Glutamatergic neuron (in vitro differentiated cells): ENCODE measurements around the gene GHR. TPM values are rescaled to one million over a fixed set of nuclear protein-coding genes. Genes with fewer than 3 reads are reported as not detected.
A peak's percentile ranks its signal among the peaks of the same experiment; 100 is the strongest.

Experiments
- DNase-seq: peaks from one replicate; pipeline ENCODE4 v3.0.0; 2022
- H3K27ac Mint-ChIP-seq: one replicate; pipeline ENCODE4 v1.8.0; 2020; ENCODE audit warnings: mild to moderate bottlenecking, mixed read lengths, inconsistent platforms; ENCODE audit not compliant: unreplicated experiment
- H3K27me3 Mint-ChIP-seq: one replicate; pipeline ENCODE4 v1.8.0; 2020; ENCODE audit warnings: mild to moderate bottlenecking, moderate library complexity, mixed read lengths, inconsistent platforms; ENCODE audit not compliant: unreplicated experiment
- H3K36me3 Mint-ChIP-seq: one replicate; pipeline ENCODE4 v1.8.0; 2020; ENCODE audit warnings: mild to moderate bottlenecking, mixed read lengths, inconsistent platforms; ENCODE audit not compliant: unreplicated experiment
- H3K4me1 Mint-ChIP-seq: one replicate; pipeline ENCODE4 v1.8.0; 2020; ENCODE audit warnings: mild to moderate bottlenecking, low read depth, mixed read lengths, inconsistent platforms; ENCODE audit not compliant: unreplicated experiment
- H3K4me3 Mint-ChIP-seq: one replicate; pipeline ENCODE4 v1.8.0; 2020; ENCODE audit warnings: mild to moderate bottlenecking, mixed read lengths, inconsistent platforms; ENCODE audit not compliant: unreplicated experiment
- H3K9me3 Mint-ChIP-seq: one replicate; pipeline ENCODE4 v1.8.0; 2020; ENCODE audit warnings: mild to moderate bottlenecking, moderate library complexity, mixed read lengths, inconsistent platforms; ENCODE audit not compliant: unreplicated experiment
- CTCF ChIP-seq: fragments of 200-600 bp; sonication (generic); IDR thresholded peaks from one replicate; pipeline ENCODE4 v1.5.0; 2021; ENCODE audit not compliant: partially characterized antibody, unreplicated experiment
- total RNA-seq: library from RNA; stranded (reverse); fragmentation: NEBNext Ultra II Directional; extraction: Animal tissue kit (Norgen Biotek cat#: 25700); gene quantifications from one replicate; pipeline ENCODE4 v1.2.1, GENCODE V29; 2021; ENCODE audit not compliant: unreplicated experiment

GHR gene
- total RNA-seq, 1 donor from 2014 or later: not detected

- Mint-ChIP-seq H3K27me3 (peaks cover 1% of the 10 kb centered on the region), H3K4me1 (peaks cover 2% of the 10 kb centered on the region), H3K9me3 (peaks cover 7% of the 10 kb centered on the region), H3K27ac (no peak overlapping the region), H3K4me3 (no peak overlapping the region), H3K36me3 (no peaks in the 10 kb centered on the region)
- DNase-seq: no peak
- TF ChIP-seq CTCF: no peak
Measured at GRCh38 chr5:42753099-42753498, 329.9 kb downstream of the GHR start.

GRCh38 chr5:42756606-42757601 is 333.7 kb downstream of the GHR start, which contains the start of gene CCDC152:
Gene CCDC152 (plus strand): TSS chr5:42756818. CDS start chr5:42759122, 2,304 bp downstream.
- Mint-ChIP-seq H3K27me3 (no peaks in the 10 kb centered on the region), H3K9me3 (peaks cover 7% of the 10 kb centered on the region), H3K27ac (peak within 1 kb of the TSS; percentile 92), H3K4me3 (peak within 1 kb of the TSS; percentile 95), H3K4me1 (peaks cover 2% of the 10 kb centered on the region), H3K36me3 (no peaks in the 10 kb centered on the region)
- DNase-seq: peak; percentile 64
- no peak for TF ChIP-seq CTCF

- Mint-ChIP-seq H3K36me3 (no peaks in the 10 kb centered on the region), H3K4me3 (no peak overlapping the region), H3K9me3 (peaks cover 7% of the 10 kb centered on the region), H3K27ac (no peak overlapping the region), H3K4me1 (peaks cover 2% of the 10 kb centered on the region), H3K27me3 (no peaks in the 10 kb centered on the region)
- no peak for DNase-seq
- TF ChIP-seq CTCF: no peak
Measured at GRCh38 chr5:42759456-42759855, 336.2 kb downstream of the GHR start.

- Mint-ChIP-seq H3K27ac (no peak overlapping the region), H3K4me1 (peaks cover 2% of the 10 kb centered on the region), H3K27me3 (peaks cover 2% of the 10 kb centered on the region), H3K9me3 (peaks cover 7% of the 10 kb centered on the region), H3K4me3 (no peak overlapping the region), H3K36me3 (no peaks in the 10 kb centered on the region)
- no peak for DNase-seq
- no peak for TF ChIP-seq CTCF
Measured at GRCh38 chr5:42760426-42760825, 337.2 kb downstream of the GHR start.

GRCh38 chr5:42761791-42762190 is 338.6 kb downstream of the GHR start:
- Mint-ChIP-seq H3K36me3 (no peaks in the 10 kb centered on the region), H3K4me3 (no peak overlapping the region)
- no peak for TF ChIP-seq CTCF

More at GRCh38 chr5:42761791-42762190, 338.6 kb downstream of the GHR start:
- DNase-seq: no peak
- Mint-ChIP-seq H3K27me3 (peaks cover 2% of the 10 kb centered on the region), H3K9me3 (peaks cover 5% of the 10 kb centered on the region), H3K27ac (no peak overlapping the region), H3K4me1 (peaks cover 2% of the 10 kb centered on the region)
